ENCODE measurements around the gene KIF26B.
A peak's percentile ranks its signal among the peaks of the same experiment; 100 is the strongest.

Gene KIF26B

DNA sequence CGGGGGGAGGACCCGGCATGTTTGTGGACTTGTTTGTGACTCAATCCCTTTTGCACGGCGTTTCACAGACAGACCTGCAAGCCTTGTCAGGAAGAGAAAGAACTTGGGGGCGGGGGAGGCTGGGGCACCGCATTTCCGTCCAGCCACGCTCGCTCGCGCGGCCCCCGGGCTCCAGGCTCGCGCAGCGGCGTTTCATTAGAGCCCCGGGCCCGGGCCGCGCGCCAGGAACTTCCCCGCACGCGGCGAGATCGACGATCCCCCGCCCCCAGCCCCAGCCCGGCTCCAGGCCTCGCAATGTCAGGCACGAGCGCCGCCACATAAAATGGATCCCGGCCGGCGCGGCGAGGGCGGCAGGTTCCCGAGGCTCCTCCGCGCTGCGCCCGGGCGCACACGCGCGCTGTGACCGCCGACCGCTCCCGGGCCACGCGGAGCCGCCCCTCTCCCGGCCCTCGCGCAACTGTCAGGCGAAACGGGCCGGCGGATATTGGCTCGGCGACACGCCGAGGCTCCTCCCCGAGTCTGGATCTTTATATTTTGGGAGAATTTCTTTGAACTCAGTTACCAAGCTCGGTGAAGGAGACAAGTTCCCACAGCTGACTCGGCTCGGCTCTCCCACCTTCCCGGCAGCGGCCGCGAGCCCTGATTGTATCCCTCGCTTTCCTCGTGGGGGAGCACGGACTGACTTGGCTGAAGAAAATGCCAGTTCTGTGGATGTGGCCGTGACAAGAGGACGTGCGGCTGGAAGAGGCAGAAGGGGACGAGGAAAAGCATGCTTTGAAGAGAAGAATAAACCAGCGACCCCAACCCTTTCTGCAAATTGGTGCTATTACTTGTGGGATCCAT, at the start of gene KIF26B:
Gene KIF26B, plus strand, starts transcription at position 557 of the 843 bp plus-strand sequence. CDS start 440 bp downstream, outside the sequence.
- peaks cover 21 to 52% (median 32%) of the 10 kb centered on the region in 5 donors for H3K27me3 ChIP-seq (ENCODE audit: control insufficient read depth in 5 of 5, insufficient read depth in 4 of 5, low read length in 5 of 5)

GRCh38 chr1:245105042-245105441, 49.7 kb upstream of the KIF26B start:
- Histone ChIP-seq H3K4me3 (ENCODE audit: low read depth in 1 of 5, low read length in 5 of 5) (no peak overlapping the region), H3K27me3 (ENCODE audit: control insufficient read depth in 5 of 5, insufficient read depth in 4 of 5, low read length in 5 of 5) (no peaks in the 10 kb centered on the region), H3K4me1 (ENCODE audit: control insufficient read depth in 5 of 5, insufficient read depth in 5 of 5, low read length in 5 of 5) (no peaks in the 10 kb centered on the region), H3K27ac (ENCODE audit: low read depth, low read length) (no peak overlapping the region), H3K36me3 (ENCODE audit: control insufficient read depth in 5 of 5, insufficient read depth in 5 of 5, low read length in 5 of 5) (peaks cover 0 to 3% (median 0%) of the 10 kb centered on the region in 5 donors), H3K9me3 (ENCODE audit: control insufficient read depth in 5 of 5, low read length in 5 of 5) (no peaks in the 10 kb centered on the region), H3K9ac (ENCODE audit: low read length in 5 of 5) (no peak overlapping the region)

More for the DNA sequence above, at the start of gene KIF26B:
- Histone ChIP-seq H3K27ac (ENCODE audit: low read depth, low read length) (no peak within 1 kb of the TSS), H3K36me3 (ENCODE audit: control insufficient read depth in 5 of 5, insufficient read depth in 5 of 5, low read length in 5 of 5) (no peaks in the 10 kb centered on the region), H3K4me3 (ENCODE audit: low read depth in 1 of 5, low read length in 5 of 5) (peak within 1 kb of the TSS; percentile 57 to 76 (median 63)), H3K9me3 (ENCODE audit: control insufficient read depth in 5 of 5, low read length in 5 of 5) (no peaks in the 10 kb centered on the region), H3K4me1 (ENCODE audit: control insufficient read depth in 5 of 5, insufficient read depth in 5 of 5, low read length in 5 of 5) (peaks cover 2 to 44% (median 41%) of the 10 kb centered on the region in 5 donors), H3K9ac (ENCODE audit: low read length in 5 of 5) (peak within 1 kb of the TSS in 1 of 5 donors; percentile 30)

DNA sequence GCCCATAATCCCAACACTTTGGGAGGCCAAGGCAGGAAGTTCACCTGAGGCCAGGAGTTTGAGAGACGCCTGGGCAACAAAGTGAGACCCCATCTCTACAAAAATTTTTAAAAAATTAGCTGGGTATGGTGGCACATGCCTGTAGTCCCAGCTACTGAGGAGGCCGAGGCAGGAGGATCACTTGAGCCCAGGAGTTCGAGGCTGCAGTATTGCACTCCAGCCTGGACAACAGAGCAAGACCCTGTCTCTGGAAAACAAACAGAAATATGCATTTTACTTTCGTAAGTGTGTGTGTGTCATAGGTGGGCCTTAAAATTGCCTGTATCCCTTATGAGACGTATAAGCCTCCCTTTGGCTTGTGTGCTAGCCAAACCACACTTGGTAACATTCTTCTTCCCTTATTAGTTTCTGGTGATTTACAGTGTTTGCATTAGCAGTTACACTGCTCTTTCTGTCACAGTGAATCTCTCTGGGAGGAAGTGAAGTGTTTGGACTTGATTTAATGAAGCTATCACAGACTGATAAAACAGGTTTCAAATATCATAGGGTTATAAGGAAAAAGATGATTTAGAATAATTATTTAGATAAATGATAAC, 48.9 kb upstream of the KIF26B start:
- Histone ChIP-seq H3K9me3 (ENCODE audit: control insufficient read depth in 5 of 5, low read length in 5 of 5) (no peaks in the 10 kb centered on the region), H3K4me3 (ENCODE audit: low read depth in 1 of 5, low read length in 5 of 5) (no peak overlapping the region), H3K36me3 (ENCODE audit: control insufficient read depth in 5 of 5, insufficient read depth in 5 of 5, low read length in 5 of 5) (peaks cover 0 to 3% (median 0%) of the 10 kb centered on the region in 5 donors), H3K27ac (ENCODE audit: low read depth, low read length) (no peak overlapping the region), H3K27me3 (ENCODE audit: control insufficient read depth in 5 of 5, insufficient read depth in 4 of 5, low read length in 5 of 5) (no peaks in the 10 kb centered on the region), H3K4me1 (ENCODE audit: control insufficient read depth in 5 of 5, insufficient read depth in 5 of 5, low read length in 5 of 5) (no peaks in the 10 kb centered on the region), H3K9ac (ENCODE audit: low read length in 5 of 5) (no peak overlapping the region)

DNA sequence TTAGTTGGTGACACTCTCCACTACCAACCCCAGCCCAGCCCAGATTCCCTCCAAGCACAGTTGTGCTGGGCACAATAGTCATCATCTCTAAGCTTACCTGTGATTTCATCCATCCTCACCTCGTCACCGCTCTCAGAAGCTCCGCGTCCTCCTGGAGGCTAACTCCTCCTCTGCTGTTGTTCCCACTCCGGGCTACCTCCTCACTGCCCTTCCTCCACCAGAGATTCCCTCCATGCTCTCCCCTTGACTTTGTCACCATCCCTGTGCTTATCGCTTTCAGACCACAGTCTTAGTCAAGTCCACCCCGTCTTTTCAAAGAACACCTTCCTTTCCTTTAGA, 47.0 kb upstream of the KIF26B start:
- no peaks in the 10 kb centered on the region for H3K4me1 ChIP-seq (ENCODE audit: control insufficient read depth in 5 of 5, insufficient read depth in 5 of 5, low read length in 5 of 5)
- H3K9me3 ChIP-seq (ENCODE audit: control insufficient read depth in 5 of 5, low read length in 5 of 5) = no peaks in the 10 kb centered on the region
- no peaks in the 10 kb centered on the region for H3K27me3 ChIP-seq (ENCODE audit: control insufficient read depth in 5 of 5, insufficient read depth in 4 of 5, low read length in 5 of 5)
- no peak overlapping the region for H3K9ac ChIP-seq (ENCODE audit: low read length in 5 of 5)
- no peak overlapping the region for H3K4me3 ChIP-seq (ENCODE audit: low read depth in 1 of 5, low read length in 5 of 5)
- peaks cover 0 to 3% (median 0%) of the 10 kb centered on the region in 5 donors for H3K36me3 ChIP-seq (ENCODE audit: control insufficient read depth in 5 of 5, insufficient read depth in 5 of 5, low read length in 5 of 5)
- no peak overlapping the region for H3K27ac ChIP-seq (ENCODE audit: low read depth, low read length)

DNA sequence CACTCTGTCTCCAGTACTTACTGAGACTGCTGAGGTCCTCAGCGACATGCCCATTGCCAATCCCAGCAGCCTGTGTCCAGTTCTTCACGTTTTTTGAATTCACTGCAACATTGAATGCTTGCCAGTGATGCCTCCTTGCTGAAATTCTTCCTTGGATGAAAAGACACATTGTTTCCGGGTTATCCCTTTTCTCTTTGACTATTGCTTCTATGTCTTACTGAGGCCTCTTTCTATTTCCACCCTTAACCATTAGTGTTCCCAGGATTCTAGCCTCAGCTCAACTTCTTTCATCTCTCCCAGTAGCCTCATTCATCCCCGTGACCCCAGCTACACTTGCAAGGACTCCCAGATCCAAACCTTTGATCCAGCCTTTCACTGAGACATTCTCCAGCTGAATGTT, 46.5 kb upstream of the KIF26B start:
- no peak overlapping the region for H3K4me3 ChIP-seq (ENCODE audit: low read depth in 1 of 5, low read length in 5 of 5)
- H3K27me3 ChIP-seq (ENCODE audit: control insufficient read depth in 5 of 5, insufficient read depth in 4 of 5, low read length in 5 of 5) = no peaks in the 10 kb centered on the region
- peaks cover 0 to 3% (median 0%) of the 10 kb centered on the region in 5 donors for H3K36me3 ChIP-seq (ENCODE audit: control insufficient read depth in 5 of 5, insufficient read depth in 5 of 5, low read length in 5 of 5)
- H3K4me1 ChIP-seq (ENCODE audit: control insufficient read depth in 5 of 5, insufficient read depth in 5 of 5, low read length in 5 of 5) = no peaks in the 10 kb centered on the region
- H3K9me3 ChIP-seq (ENCODE audit: control insufficient read depth in 5 of 5, low read length in 5 of 5) = no peaks in the 10 kb centered on the region
- H3K27ac ChIP-seq (ENCODE audit: low read depth, low read length) = no peak overlapping the region
- no peak overlapping the region for H3K9ac ChIP-seq (ENCODE audit: low read length in 5 of 5)

DNA sequence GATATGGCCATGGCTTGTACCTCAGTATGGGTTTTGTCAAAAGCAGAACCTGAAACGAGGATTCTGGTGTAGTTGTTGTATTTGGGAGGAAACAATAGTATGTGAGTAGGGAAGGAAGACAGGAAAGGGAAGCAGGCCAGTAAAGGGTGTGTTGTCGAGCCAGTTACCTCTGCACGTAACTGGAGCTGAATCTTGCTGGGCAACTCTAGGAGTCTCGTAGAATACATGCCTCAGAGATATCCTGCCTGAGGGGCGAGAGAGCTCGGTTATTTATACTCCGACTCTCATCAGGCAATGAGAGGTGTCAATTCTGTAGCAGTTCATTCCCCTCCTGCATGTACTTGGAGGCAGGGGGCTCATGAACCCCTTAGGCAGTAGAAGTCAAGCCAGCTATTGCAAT, 45.9 kb upstream of the KIF26B start:
- Histone ChIP-seq H3K27me3 (ENCODE audit: control insufficient read depth in 5 of 5, insufficient read depth in 4 of 5, low read length in 5 of 5) (no peaks in the 10 kb centered on the region), H3K9ac (ENCODE audit: low read length in 5 of 5) (no peak overlapping the region), H3K9me3 (ENCODE audit: control insufficient read depth in 5 of 5, low read length in 5 of 5) (no peaks in the 10 kb centered on the region), H3K4me3 (ENCODE audit: low read depth in 1 of 5, low read length in 5 of 5) (no peak overlapping the region), H3K36me3 (ENCODE audit: control insufficient read depth in 5 of 5, insufficient read depth in 5 of 5, low read length in 5 of 5) (peaks cover 0 to 3% (median 0%) of the 10 kb centered on the region in 5 donors), H3K27ac (ENCODE audit: low read depth, low read length) (no peak overlapping the region), H3K4me1 (ENCODE audit: control insufficient read depth in 5 of 5, insufficient read depth in 5 of 5, low read length in 5 of 5) (no peaks in the 10 kb centered on the region)

- Histone ChIP-seq H3K4me3 (ENCODE audit: low read depth in 1 of 5, low read length in 5 of 5) (no peak overlapping the region), H3K27me3 (ENCODE audit: control insufficient read depth in 5 of 5, insufficient read depth in 4 of 5, low read length in 5 of 5) (no peaks in the 10 kb centered on the region), H3K27ac (ENCODE audit: low read depth, low read length) (no peak overlapping the region), H3K4me1 (ENCODE audit: control insufficient read depth in 5 of 5, insufficient read depth in 5 of 5, low read length in 5 of 5) (no peaks in the 10 kb centered on the region), H3K9ac (ENCODE audit: low read length in 5 of 5) (no peak overlapping the region), H3K36me3 (ENCODE audit: control insufficient read depth in 5 of 5, insufficient read depth in 5 of 5, low read length in 5 of 5) (peaks cover 0 to 3% (median 0%) of the 10 kb centered on the region in 5 donors), H3K9me3 (ENCODE audit: control insufficient read depth in 5 of 5, low read length in 5 of 5) (no peaks in the 10 kb centered on the region)
Measured at GRCh38 chr1:245110406-245110805, 44.4 kb upstream of the KIF26B start.

GRCh38 chr1:245111073-245111472, 43.7 kb upstream of the KIF26B start:
- Histone ChIP-seq H3K36me3 (ENCODE audit: control insufficient read depth in 5 of 5, insufficient read depth in 5 of 5, low read length in 5 of 5) (peaks cover 0 to 3% (median 0%) of the 10 kb centered on the region in 5 donors), H3K4me1 (ENCODE audit: control insufficient read depth in 5 of 5, insufficient read depth in 5 of 5, low read length in 5 of 5) (no peaks in the 10 kb centered on the region)

DNA sequence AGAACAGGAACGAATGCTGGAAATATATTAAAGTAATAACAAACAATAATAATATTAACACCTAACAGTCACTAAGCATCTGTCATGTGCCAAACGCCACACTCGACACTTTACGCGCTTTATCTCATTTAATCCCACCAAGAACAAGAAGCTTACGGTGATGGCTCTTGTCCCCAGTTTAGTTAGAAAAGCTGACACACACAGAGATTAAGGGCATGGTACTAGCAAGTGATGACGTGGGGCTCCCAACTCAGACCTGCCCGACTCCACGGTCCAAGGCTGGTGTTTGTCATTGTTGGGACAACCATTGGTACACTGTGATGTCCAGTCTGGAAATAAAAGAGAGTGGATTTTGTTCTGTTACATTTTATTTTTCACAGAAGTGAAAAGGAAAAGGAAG, 41.1 kb upstream of the KIF26B start:
- no peaks in the 10 kb centered on the region for H3K27me3 ChIP-seq (ENCODE audit: control insufficient read depth in 5 of 5, insufficient read depth in 4 of 5, low read length in 5 of 5)
- no peak overlapping the region for H3K4me3 ChIP-seq (ENCODE audit: low read depth in 1 of 5, low read length in 5 of 5)
- no peak overlapping the region for H3K9ac ChIP-seq (ENCODE audit: low read length in 5 of 5)
- H3K9me3 ChIP-seq (ENCODE audit: control insufficient read depth in 5 of 5, low read length in 5 of 5) = no peaks in the 10 kb centered on the region
- no peaks in the 10 kb centered on the region for H3K36me3 ChIP-seq (ENCODE audit: control insufficient read depth in 5 of 5, insufficient read depth in 5 of 5, low read length in 5 of 5)
- H3K27ac ChIP-seq (ENCODE audit: low read depth, low read length) = no peak overlapping the region
- no peaks in the 10 kb centered on the region for H3K4me1 ChIP-seq (ENCODE audit: control insufficient read depth in 5 of 5, insufficient read depth in 5 of 5, low read length in 5 of 5)

More at GRCh38 chr1:245111073-245111472, 43.7 kb upstream of the KIF26B start:
- Histone ChIP-seq H3K27me3 (ENCODE audit: control insufficient read depth in 5 of 5, insufficient read depth in 4 of 5, low read length in 5 of 5) (no peaks in the 10 kb centered on the region), H3K27ac (ENCODE audit: low read depth, low read length) (no peak overlapping the region), H3K9ac (ENCODE audit: low read length in 5 of 5) (no peak overlapping the region), H3K4me3 (ENCODE audit: low read depth in 1 of 5, low read length in 5 of 5) (no peak overlapping the region), H3K9me3 (ENCODE audit: control insufficient read depth in 5 of 5, low read length in 5 of 5) (no peaks in the 10 kb centered on the region)

GRCh38 chr1:245116131-245116530, 38.7 kb upstream of the KIF26B start:
- H3K27ac ChIP-seq (ENCODE audit: low read depth, low read length) = no peak overlapping the region
- no peaks in the 10 kb centered on the region for H3K9me3 ChIP-seq (ENCODE audit: control insufficient read depth in 5 of 5, low read length in 5 of 5)
- H3K27me3 ChIP-seq (ENCODE audit: control insufficient read depth in 5 of 5, insufficient read depth in 4 of 5, low read length in 5 of 5) = no peaks in the 10 kb centered on the region
- no peaks in the 10 kb centered on the region for H3K36me3 ChIP-seq (ENCODE audit: control insufficient read depth in 5 of 5, insufficient read depth in 5 of 5, low read length in 5 of 5)
- H3K9ac ChIP-seq (ENCODE audit: low read length in 5 of 5) = no peak overlapping the region
- no peaks in the 10 kb centered on the region for H3K4me1 ChIP-seq (ENCODE audit: control insufficient read depth in 5 of 5, insufficient read depth in 5 of 5, low read length in 5 of 5)
- no peak overlapping the region for H3K4me3 ChIP-seq (ENCODE audit: low read depth in 1 of 5, low read length in 5 of 5)
